Kidney (tissue), 14 donors: ENCODE results near the gene TARM1. TPM values are rescaled to one million over a fixed set of nuclear protein-coding genes. Genes with fewer than 3 reads are reported as not detected.

ENCODE experiments used
- DNase-seq, 5 donors: peaks; one replicate each; pipeline ENCODE4 v3.0.0-alpha.2; 2013 to 2020
- FAIRE-seq: peaks from 2 replicates; lab custom pipeline; 2012; peaks lifted over from hg19 to GRCh38; lab: Jason Lieb, UNC
- H3K27ac ChIP-seq, 2 donors: one replicate each; pipeline ENCODE4 v1.7.0; 2013; ENCODE audit warnings: low read depth in 2 of 2, low read length in 2 of 2, inconsistent platforms in 1 of 2
- H3K27me3 ChIP-seq: one replicate; pipeline ENCODE4 v1.7.1; 2013; ENCODE audit warnings: low read length, inconsistent platforms; ENCODE audit not compliant: control insufficient read depth, insufficient read depth
- H3K36me3 ChIP-seq, 3 donors: one replicate each; pipeline versions ENCODE4 v1.7.0 to v1.7.1; 2013; ENCODE audit warnings: low read length in 3 of 3, control low read depth in 1 of 3, inconsistent platforms in 1 of 3; ENCODE audit not compliant: insufficient read depth in 3 of 3, control insufficient read depth in 2 of 3
- H3K4me1 ChIP-seq, 3 donors: one replicate each; pipeline versions ENCODE4 v1.7.0 to v1.7.1; 2013; ENCODE audit warnings: low read length in 3 of 3, inconsistent platforms in 1 of 3, low read depth in 1 of 3; ENCODE audit not compliant: control insufficient read depth in 2 of 3, insufficient read depth in 2 of 3
- H3K4me3 ChIP-seq, 3 donors: one replicate each; pipeline versions ENCODE4 v1.7.0 to v1.8.1; 2013; ENCODE audit warnings: low read length in 3 of 3, control low read depth in 1 of 3, inconsistent platforms in 1 of 3
- H3K9ac ChIP-seq, 3 donors: one replicate each; pipeline versions ENCODE4 v1.7.0 to v1.7.1; 2013; ENCODE audit warnings: low read length in 3 of 3, control low read depth in 1 of 3, inconsistent platforms in 1 of 3
- H3K9me3 ChIP-seq, 3 donors: one replicate each; pipeline versions ENCODE4 v1.7.0 to v1.7.1; 2013; ENCODE audit warnings: low read length in 3 of 3, control low read depth in 1 of 3, inconsistent platforms in 1 of 3; ENCODE audit not compliant: control insufficient read depth in 2 of 3, insufficient read depth in 1 of 3
- CTCF ChIP-seq: IDR thresholded peaks from 3 replicates; pipeline ENCODE4 v1.5.1; 2012; ENCODE audit warnings: mild to moderate bottlenecking, moderate library complexity, borderline replicate concordance; ENCODE audit not compliant: insufficient read depth; ENCODE audit errors: extremely low read depth
- intact Hi-C: fragments of 100-400 bp; cut with DNase I; formaldehyde crosslinking; loops from one replicate; pipeline ENCODE4 v1.11.1; 2022
- polyA plus RNA-seq: library from polyadenylated mRNA; stranded (reverse); fragments of 350-450 nt; fragmentation: Illumina TruSeq; extraction: RNeasy Lipid Tissue Mini Kit (QIAGEN cat#74804); gene quantifications from one replicate; pipeline ENCODE4 v1.2.3, GENCODE V29; 2014; ENCODE audit warnings: low read depth, low replicate concordance; ENCODE audit not compliant: insufficient read depth
- total RNA-seq: library from RNA; stranded (reverse); fragmentation: NEBNext Ultra II Directional; extraction: Animal tissue kit (Norgen Biotek cat#: 25700); gene quantifications from one replicate; pipeline ENCODE4 v1.2.1, GENCODE V29; 2021
- donor health status: control.
- donor health status: control.
- donor health status: control.
- donor health status: control.
- donor health status: control.
- donor health status: DM: yes; HTN: yes; CAD: no.
- donor health status: Normal renal cell carcinoma (clear cell type).

Gene TARM1
- total and polyA plus RNA-seq, 2 donors from 2014 or later, result not detected

- H3K4me3 ChIP-seq, result no peak overlapping the region
- no peak overlapping the region for H3K27ac ChIP-seq
- no peak for TF ChIP-seq CTCF
- H3K27me3 ChIP-seq, result no peaks in the 10 kb centered on the region
- H3K9ac ChIP-seq, result no peak overlapping the region
- FAIRE-seq, result no peak
- no peak for DNase-seq
- no peaks in the 10 kb centered on the region for H3K36me3 ChIP-seq
- H3K4me1 ChIP-seq, result no peaks in the 10 kb centered on the region
- H3K9me3 ChIP-seq, result no peaks in the 10 kb centered on the region
- intact Hi-C loops, result loop anchor here (10.0 kb wide), 1 partner anchor 184 kb away; no protein-coding TSS in a partner anchor
Observed at GRCh38 chr19:54029301-54029700, 51.9 kb downstream of the TARM1 start.

- H3K36me3 ChIP-seq, result no peaks in the 10 kb centered on the region
- DNase-seq (no peak), FAIRE-seq (no peak)
- H3K4me1 ChIP-seq, result no peaks in the 10 kb centered on the region
- no peaks in the 10 kb centered on the region for H3K27me3 ChIP-seq
- TF ChIP-seq CTCF, result no peak
- H3K4me3 ChIP-seq, result no peak overlapping the region
- no peaks in the 10 kb centered on the region for H3K9me3 ChIP-seq
- no peak overlapping the region for H3K27ac ChIP-seq
- H3K9ac ChIP-seq, result no peak overlapping the region
- intact Hi-C loops, result loop anchor here (10.0 kb wide), 1 partner anchor 182 kb away; no protein-coding TSS in a partner anchor
Observed at GRCh38 chr19:54026656-54027055, 54.5 kb downstream of the TARM1 start.

- no peak overlapping the region for H3K4me3 ChIP-seq
- H3K36me3 ChIP-seq, result no peaks in the 10 kb centered on the region
- intact Hi-C loops, result loop anchor here (10.0 kb wide), 1 partner anchor 180 kb away; no protein-coding TSS in a partner anchor
- H3K9ac ChIP-seq, result no peak overlapping the region
- TF ChIP-seq CTCF, result no peak
- FAIRE-seq (no peak), DNase-seq (no peak)
- H3K27me3 ChIP-seq, result no peaks in the 10 kb centered on the region
- H3K9me3 ChIP-seq, result no peaks in the 10 kb centered on the region
- no peaks in the 10 kb centered on the region for H3K4me1 ChIP-seq
- no peak overlapping the region for H3K27ac ChIP-seq
Observed at GRCh38 chr19:54024660-54025059, 56.5 kb downstream of the TARM1 start.

GRCh38 chr19:54023191-54023590 lies 58.0 kb downstream of the TARM1 start:
- H3K36me3 ChIP-seq, result no peaks in the 10 kb centered on the region
- no peaks in the 10 kb centered on the region for H3K4me1 ChIP-seq
- TF ChIP-seq CTCF, result no peak
- H3K9me3 ChIP-seq, result no peaks in the 10 kb centered on the region
- H3K9ac ChIP-seq, result no peak overlapping the region
- FAIRE-seq (no peak), DNase-seq (no peak)
- no peak overlapping the region for H3K4me3 ChIP-seq
- H3K27me3 ChIP-seq, result no peaks in the 10 kb centered on the region
- no peak overlapping the region for H3K27ac ChIP-seq
- intact Hi-C loops, result loop anchor here (10.0 kb wide), 1 partner anchor 178 kb away; no protein-coding TSS in a partner anchor
